IPS-15b (cell line): Measurements from ENCODE around the gene CR1.
"Not testable (repeated sequence)": the region's sequence is repeated elsewhere in the genome, so short reads cannot be mapped to it uniquely, and the experiment has no call there.

ENCODE experiments used
- H3K27me3 ChIP-seq: one replicate; pipeline ENCODE4 v1.6.1; 2013; ENCODE audit warnings: low read length; ENCODE audit not compliant: control insufficient read depth, insufficient read depth
- H3K36me3 ChIP-seq: one replicate; pipeline ENCODE4 v1.6.1; 2013; ENCODE audit warnings: low read length; ENCODE audit not compliant: control insufficient read depth, insufficient read depth
- H3K4me1 ChIP-seq: one replicate; pipeline ENCODE4 v1.6.1; 2013; ENCODE audit warnings: mild to moderate bottlenecking, low read length; ENCODE audit not compliant: control insufficient read depth, insufficient read depth
- H3K4me3 ChIP-seq: one replicate; pipeline ENCODE4 v1.5.1; 2013; ENCODE audit warnings: low read depth, low read length
- H3K9ac ChIP-seq: one replicate; pipeline ENCODE4 v1.6.1; 2013; ENCODE audit warnings: low read depth, mild to moderate bottlenecking, low read length
- H3K9me3 ChIP-seq: one replicate; pipeline ENCODE4 v1.6.1; 2013; ENCODE audit warnings: mild to moderate bottlenecking, low read length; ENCODE audit not compliant: control insufficient read depth, insufficient read depth

Gene CR1

DNA sequence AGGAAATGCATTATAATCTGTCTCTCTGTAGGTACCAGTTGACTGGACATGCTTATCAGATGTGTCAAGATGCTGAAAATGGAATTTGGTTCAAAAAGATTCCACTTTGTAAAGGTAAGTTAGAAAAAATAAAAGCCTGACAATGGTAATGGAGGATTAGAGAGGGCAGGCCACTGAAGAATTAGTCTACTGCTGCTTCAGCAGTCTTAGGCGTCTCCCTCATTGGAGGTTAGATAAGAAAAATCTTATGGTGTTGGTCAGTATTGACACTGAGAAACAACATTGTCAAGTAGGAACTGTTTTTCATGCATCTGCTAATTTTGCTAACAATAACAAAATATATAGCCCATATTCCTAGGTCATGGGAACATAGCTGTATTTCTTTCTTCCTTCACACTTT is 21.7 kb upstream of the CR1 start:
- Histone ChIP-seq H3K4me1 (no peaks in the 10 kb centered on the region), H3K4me3 (no peak overlapping the region), H3K9me3 (no peaks in the 10 kb centered on the region), H3K27me3 (no peaks in the 10 kb centered on the region), H3K36me3 (no peaks in the 10 kb centered on the region), H3K9ac (no peak overlapping the region)

- Histone ChIP-seq H3K27me3 (no peaks in the 10 kb centered on the region), H3K4me1 (no peaks in the 10 kb centered on the region), H3K9ac (no peak overlapping the region)
Observed at GRCh38 chr1:207486198-207486597, 9.8 kb upstream of the CR1 start.

DNA sequence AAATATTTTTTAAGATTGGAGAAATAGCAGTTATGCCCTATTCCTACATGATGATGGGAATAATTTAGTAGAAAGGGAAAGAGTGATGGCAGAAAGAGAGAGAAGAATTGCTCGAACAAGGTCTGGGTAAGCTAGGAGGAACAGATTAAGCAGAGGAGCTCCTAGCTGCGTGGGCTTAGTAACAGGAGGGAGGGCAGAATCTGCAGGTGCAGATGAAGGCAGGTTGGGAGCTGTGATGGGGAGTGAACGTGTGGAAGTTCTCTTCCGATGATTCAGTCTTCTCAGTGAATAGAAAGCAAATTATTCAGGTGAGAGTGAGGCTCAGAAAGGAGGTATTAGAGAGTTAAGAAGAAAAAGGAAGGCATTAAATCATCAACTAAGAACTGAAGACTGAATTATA is 8.3 kb upstream of the CR1 start:
- Histone ChIP-seq H3K4me1 (no peaks in the 10 kb centered on the region), H3K36me3 (no peaks in the 10 kb centered on the region), H3K9ac (no peak overlapping the region), H3K4me3 (no peak overlapping the region), H3K9me3 (no peaks in the 10 kb centered on the region), H3K27me3 (peaks cover 6% of the 10 kb centered on the region)

More at GRCh38 chr1:207486198-207486597, 9.8 kb upstream of the CR1 start:
- H3K9me3 ChIP-seq = no peaks in the 10 kb centered on the region
- no peaks in the 10 kb centered on the region for H3K36me3 ChIP-seq
- H3K4me3 ChIP-seq = no peak overlapping the region

GRCh38 chr1:207493212-207493611 is 2.7 kb upstream of the CR1 start:
- Histone ChIP-seq H3K27me3 (peaks cover 53% of the 10 kb centered on the region), H3K4me1 (peaks cover 4% of the 10 kb centered on the region), H3K9ac (no peak overlapping the region), H3K9me3 (no peaks in the 10 kb centered on the region), H3K4me3 (no peak overlapping the region), H3K36me3 (no peaks in the 10 kb centered on the region)

- Histone ChIP-seq H3K27me3 (peaks cover 54% of the 10 kb centered on the region), H3K4me1 (peaks cover 4% of the 10 kb centered on the region), H3K9ac (no peak overlapping the region), H3K4me3 (no peak overlapping the region), H3K36me3 (no peaks in the 10 kb centered on the region), H3K9me3 (no peaks in the 10 kb centered on the region)
Observed at GRCh38 chr1:207494171-207494570, 1.8 kb upstream of the CR1 start.

DNA sequence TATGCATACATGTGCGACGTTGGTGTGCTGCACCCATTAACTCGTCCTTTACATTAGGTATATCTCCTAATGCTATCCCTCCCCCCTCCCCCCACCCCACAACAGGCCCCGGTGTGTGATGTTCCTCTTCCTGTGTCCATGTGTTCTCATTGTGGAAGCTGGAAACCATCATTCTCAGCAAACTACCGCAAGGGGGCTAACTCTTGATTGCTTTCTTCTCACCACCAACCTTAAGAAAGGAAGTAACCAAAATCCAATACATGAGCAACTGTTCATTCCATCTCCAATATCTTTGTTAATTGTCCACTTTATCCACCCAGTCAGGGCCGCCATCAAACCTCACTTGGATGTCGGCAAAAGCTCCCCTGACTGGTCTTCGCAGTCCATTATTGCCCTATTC is 676 bp upstream of the CR1 start:
- H3K9ac ChIP-seq, H3K36me3 ChIP-seq, H3K4me1 ChIP-seq, H3K9me3 ChIP-seq: not testable (repeated sequence)
- Histone ChIP-seq H3K4me3 (peak overlapping the region; percentile 51), H3K27me3 (peaks cover 54% of the 10 kb centered on the region)

GRCh38 chr1:207497941-207498340 is 2.0 kb downstream of the CR1 start:
- Histone ChIP-seq H3K9me3 (no peaks in the 10 kb centered on the region), H3K36me3 (no peaks in the 10 kb centered on the region), H3K4me1 (peaks cover 4% of the 10 kb centered on the region), H3K9ac (no peak overlapping the region), H3K4me3 (no peak overlapping the region), H3K27me3 (peaks cover 48% of the 10 kb centered on the region)

DNA sequence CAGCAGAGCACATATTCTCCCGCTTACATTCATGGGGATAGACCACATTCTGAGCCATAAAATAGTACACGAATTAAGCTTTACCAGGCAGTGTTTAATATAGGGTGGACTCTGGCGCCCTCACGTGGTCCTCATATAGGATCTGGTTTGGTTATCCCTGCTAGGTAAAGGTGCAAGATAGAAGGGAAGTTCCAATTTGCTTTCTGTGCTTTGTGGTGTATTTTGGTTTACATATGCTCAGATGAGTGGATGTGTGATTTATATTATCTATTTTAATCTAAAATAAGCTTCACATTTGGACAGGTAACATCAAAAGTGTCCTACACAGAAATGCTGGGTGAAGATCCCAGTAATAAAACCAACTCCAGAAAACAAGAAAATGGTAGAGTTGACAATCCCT is 3.6 kb downstream of the CR1 start:
- Histone ChIP-seq H3K36me3 (no peaks in the 10 kb centered on the region), H3K27me3 (peaks cover 34% of the 10 kb centered on the region), H3K4me3 (no peak overlapping the region), H3K9ac (no peak overlapping the region), H3K9me3 (no peaks in the 10 kb centered on the region), H3K4me1 (peaks cover 4% of the 10 kb centered on the region)

DNA sequence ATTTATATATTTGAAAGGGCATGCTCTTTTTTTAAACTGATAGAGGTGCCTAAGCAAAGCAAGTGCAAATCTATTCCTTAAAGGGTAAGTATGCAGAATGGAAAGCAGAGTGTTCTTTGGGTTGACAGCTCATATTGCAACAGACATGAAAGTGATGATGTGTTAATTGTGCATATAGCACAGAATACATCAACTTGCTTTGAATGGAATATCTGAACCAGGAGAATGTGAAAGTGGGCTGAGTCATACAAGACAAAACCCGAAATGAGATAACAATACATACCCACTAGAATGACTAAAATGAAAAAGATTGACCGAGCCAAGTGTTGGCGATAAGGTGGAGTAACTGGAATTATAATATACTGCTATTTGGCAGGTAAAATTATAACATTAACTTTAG is 4.3 kb downstream of the CR1 start:
- no peaks in the 10 kb centered on the region for H3K36me3 ChIP-seq
- H3K27me3 ChIP-seq = peaks cover 30% of the 10 kb centered on the region
- H3K4me3 ChIP-seq = no peak overlapping the region
- peaks cover 4% of the 10 kb centered on the region for H3K4me1 ChIP-seq
- no peak overlapping the region for H3K9ac ChIP-seq
- no peaks in the 10 kb centered on the region for H3K9me3 ChIP-seq

- H3K27me3 ChIP-seq = peaks cover 22% of the 10 kb centered on the region
- no peak overlapping the region for H3K4me3 ChIP-seq
- no peaks in the 10 kb centered on the region for H3K4me1 ChIP-seq
- no peak overlapping the region for H3K9ac ChIP-seq
- H3K36me3 ChIP-seq = no peaks in the 10 kb centered on the region
- no peaks in the 10 kb centered on the region for H3K9me3 ChIP-seq
Observed at GRCh38 chr1:207501071-207501470, 5.1 kb downstream of the CR1 start.

- Histone ChIP-seq H3K36me3 (no peaks in the 10 kb centered on the region), H3K4me3 (no peak overlapping the region), H3K4me1 (no peaks in the 10 kb centered on the region), H3K9me3 (no peaks in the 10 kb centered on the region), H3K27me3 (peaks cover 6% of the 10 kb centered on the region), H3K9ac (no peak overlapping the region)
Observed at GRCh38 chr1:207502726-207503125, 6.8 kb downstream of the CR1 start.

DNA sequence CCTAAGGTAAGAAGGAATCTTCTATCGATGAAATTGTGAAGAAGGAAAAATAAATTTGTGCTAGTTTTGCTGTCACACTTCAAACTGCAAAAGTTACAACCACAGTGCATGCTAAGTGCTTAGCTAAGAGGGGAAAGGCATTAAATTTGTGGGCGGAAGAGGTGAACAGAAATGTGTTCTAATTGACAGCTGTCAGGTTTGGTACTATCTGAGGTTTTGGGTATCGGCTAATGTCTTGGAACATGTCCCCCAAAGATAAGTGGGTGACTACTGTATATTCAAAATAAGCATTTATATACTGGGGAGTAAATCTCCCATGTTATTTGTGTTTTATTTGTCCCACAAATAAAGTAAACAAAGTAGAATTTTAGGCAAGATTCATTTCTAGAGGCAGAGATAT is 8.0 kb downstream of the CR1 start:
- Histone ChIP-seq H3K36me3 (no peaks in the 10 kb centered on the region), H3K4me1 (no peaks in the 10 kb centered on the region), H3K27me3 (no peaks in the 10 kb centered on the region), H3K4me3 (no peak overlapping the region), H3K9ac (no peak overlapping the region), H3K9me3 (no peaks in the 10 kb centered on the region)

DNA sequence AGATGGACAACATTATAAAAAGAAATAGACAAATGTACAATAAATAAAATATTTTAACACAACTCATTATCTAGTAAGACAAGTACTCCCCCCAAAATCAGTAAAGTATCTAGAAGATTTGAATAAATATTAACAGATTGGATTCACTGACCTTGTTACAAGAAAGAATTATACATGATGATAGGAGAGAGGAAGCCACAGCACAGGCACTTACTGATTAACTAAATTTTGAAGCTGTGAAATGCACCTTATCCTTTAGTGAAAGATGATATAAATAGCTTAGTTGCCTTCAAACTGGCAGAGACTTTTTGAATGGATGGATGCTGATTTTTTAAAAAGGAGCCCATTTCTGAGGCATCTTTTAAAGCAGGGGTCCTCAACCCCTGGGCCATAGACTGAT is 8.5 kb downstream of the CR1 start:
- H3K27me3 ChIP-seq = no peaks in the 10 kb centered on the region
- no peaks in the 10 kb centered on the region for H3K9me3 ChIP-seq
- no peak overlapping the region for H3K4me3 ChIP-seq
- H3K36me3 ChIP-seq = no peaks in the 10 kb centered on the region
- no peaks in the 10 kb centered on the region for H3K4me1 ChIP-seq
- H3K9ac ChIP-seq = no peak overlapping the region
